Osteoblast (primary cell): ENCODE measurements around the gene SSU72. TPM values are rescaled to one million over a fixed set of nuclear protein-coding genes. Genes with fewer than 3 reads are reported as not detected.

Source experiments
- DNase-seq: peaks from one replicate; pipeline ENCODE4 v3.0.0; 2011; ENCODE audit warnings: low spot score, mixed read lengths; ENCODE audit not compliant: insufficient read length; ENCODE audit errors: missing footprints
- H2AFZ ChIP-seq: 2 replicates; pipeline ENCODE4 v1.6.0; 2011; ENCODE audit warnings: mild to moderate bottlenecking, low read length
- H3K27ac ChIP-seq: 2 replicates; pipeline ENCODE4 v1.5.1; 2011; ENCODE audit warnings: mild to moderate bottlenecking, low read depth, low read length, moderate library complexity
- H3K27me3 ChIP-seq: 2 replicates; pipeline ENCODE4 v1.6.0; 2012; ENCODE audit warnings: mild to moderate bottlenecking, control low read depth, inconsistent platforms, low read length, moderate library complexity; ENCODE audit not compliant: insufficient read depth
- H3K36me3 ChIP-seq: 2 replicates; pipeline ENCODE4 v1.5.1; 2011; ENCODE audit warnings: mild to moderate bottlenecking, low read length, control low read depth, moderate library complexity; ENCODE audit not compliant: insufficient read depth
- H3K4me1 ChIP-seq: 2 replicates; pipeline ENCODE4 v1.5.1; 2011; ENCODE audit warnings: mild to moderate bottlenecking, low read length, control low read depth, moderate library complexity; ENCODE audit not compliant: insufficient read depth
- H3K4me2 ChIP-seq: 2 replicates; pipeline ENCODE4 v1.6.0; 2011; ENCODE audit warnings: mild to moderate bottlenecking, low read length; ENCODE audit not compliant: insufficient read depth
- H3K4me3 ChIP-seq: fragments of 200-600 bp; sonication (generic); 3 replicates; pipeline ENCODE4 v1.5.1; 2012; ENCODE audit warnings: mild to moderate bottlenecking, low read length, inconsistent platforms; ENCODE audit not compliant: insufficient read depth
- H3K79me2 ChIP-seq: 2 replicates; pipeline ENCODE4 v1.6.0; 2012; ENCODE audit warnings: mild to moderate bottlenecking, low read length, control low read depth, inconsistent platforms; ENCODE audit not compliant: insufficient read depth
- H3K9me3 ChIP-seq: 2 replicates; pipeline ENCODE4 v1.5.1; 2011; ENCODE audit warnings: low read depth, low read length, control low read depth
- H4K20me1 ChIP-seq: 2 replicates; pipeline ENCODE4 v1.6.0; 2012; ENCODE audit warnings: mild to moderate bottlenecking, low read length, control low read depth; ENCODE audit not compliant: insufficient read depth
- total RNA-seq: library from RNA; depleted of rRNA; stranded (reverse); fragments of >200 nt; gene quantifications from 2 replicates; pipeline ENCODE4 v1.2.3, GENCODE V29; 2012
- TF ChIP-seq, protein P1 (sequence below): IDR thresholded peaks from 2 replicates; pipeline ENCODE4 v1.5.1; 2011; ENCODE audit warnings: mild to moderate bottlenecking, low read depth, low read length, moderate library complexity; ENCODE audit errors: extremely low read depth

The SSU72 gene
- total RNA-seq, 1 donor: 73.1 TPM

DNA sequence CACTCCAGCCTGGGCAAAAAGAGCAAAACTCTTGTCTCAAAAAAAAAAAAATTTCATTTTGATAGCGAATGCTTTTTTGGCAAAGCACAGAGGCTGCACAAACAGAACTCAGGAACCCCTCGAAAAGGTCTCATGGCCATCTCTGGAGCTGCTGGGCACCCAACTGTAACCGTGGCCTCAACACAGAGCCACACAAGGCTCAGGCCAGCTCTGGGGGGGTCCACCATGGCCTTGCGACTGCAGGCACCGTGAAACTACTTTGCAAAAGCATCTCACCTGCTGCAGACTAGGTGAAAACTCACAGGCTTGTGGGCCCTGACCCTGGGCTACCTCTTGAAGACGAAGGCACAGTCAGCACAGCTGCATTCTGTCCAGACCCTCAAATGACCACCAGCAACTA, 18.2 kb downstream of the SSU72 start:
- peaks cover 49% of the 10 kb centered on the region for H3K79me2 ChIP-seq
- H3K27me3 ChIP-seq: no peaks in the 10 kb centered on the region
- TF ChIP-seq, protein P1, sequence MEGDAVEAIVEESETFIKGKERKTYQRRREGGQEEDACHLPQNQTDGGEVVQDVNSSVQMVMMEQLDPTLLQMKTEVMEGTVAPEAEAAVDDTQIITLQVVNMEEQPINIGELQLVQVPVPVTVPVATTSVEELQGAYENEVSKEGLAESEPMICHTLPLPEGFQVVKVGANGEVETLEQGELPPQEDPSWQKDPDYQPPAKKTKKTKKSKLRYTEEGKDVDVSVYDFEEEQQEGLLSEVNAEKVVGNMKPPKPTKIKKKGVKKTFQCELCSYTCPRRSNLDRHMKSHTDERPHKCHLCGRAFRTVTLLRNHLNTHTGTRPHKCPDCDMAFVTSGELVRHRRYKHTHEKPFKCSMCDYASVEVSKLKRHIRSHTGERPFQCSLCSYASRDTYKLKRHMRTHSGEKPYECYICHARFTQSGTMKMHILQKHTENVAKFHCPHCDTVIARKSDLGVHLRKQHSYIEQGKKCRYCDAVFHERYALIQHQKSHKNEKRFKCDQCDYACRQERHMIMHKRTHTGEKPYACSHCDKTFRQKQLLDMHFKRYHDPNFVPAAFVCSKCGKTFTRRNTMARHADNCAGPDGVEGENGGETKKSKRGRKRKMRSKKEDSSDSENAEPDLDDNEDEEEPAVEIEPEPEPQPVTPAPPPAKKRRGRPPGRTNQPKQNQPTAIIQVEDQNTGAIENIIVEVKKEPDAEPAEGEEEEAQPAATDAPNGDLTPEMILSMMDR: no peak
- peaks cover 13% of the 10 kb centered on the region for H3K36me3 ChIP-seq
- no peak overlapping the region for H2AFZ ChIP-seq
- H3K4me1 ChIP-seq: peaks cover 11% of the 10 kb centered on the region
- DNase-seq: peak; percentile 34
- H3K9me3 ChIP-seq: no peaks in the 10 kb centered on the region
- no peak overlapping the region for H3K4me3 ChIP-seq
- H3K4me2 ChIP-seq: no peak overlapping the region
- peaks cover 42% of the 10 kb centered on the region for H4K20me1 ChIP-seq
- H3K27ac ChIP-seq: no peak overlapping the region

DNA sequence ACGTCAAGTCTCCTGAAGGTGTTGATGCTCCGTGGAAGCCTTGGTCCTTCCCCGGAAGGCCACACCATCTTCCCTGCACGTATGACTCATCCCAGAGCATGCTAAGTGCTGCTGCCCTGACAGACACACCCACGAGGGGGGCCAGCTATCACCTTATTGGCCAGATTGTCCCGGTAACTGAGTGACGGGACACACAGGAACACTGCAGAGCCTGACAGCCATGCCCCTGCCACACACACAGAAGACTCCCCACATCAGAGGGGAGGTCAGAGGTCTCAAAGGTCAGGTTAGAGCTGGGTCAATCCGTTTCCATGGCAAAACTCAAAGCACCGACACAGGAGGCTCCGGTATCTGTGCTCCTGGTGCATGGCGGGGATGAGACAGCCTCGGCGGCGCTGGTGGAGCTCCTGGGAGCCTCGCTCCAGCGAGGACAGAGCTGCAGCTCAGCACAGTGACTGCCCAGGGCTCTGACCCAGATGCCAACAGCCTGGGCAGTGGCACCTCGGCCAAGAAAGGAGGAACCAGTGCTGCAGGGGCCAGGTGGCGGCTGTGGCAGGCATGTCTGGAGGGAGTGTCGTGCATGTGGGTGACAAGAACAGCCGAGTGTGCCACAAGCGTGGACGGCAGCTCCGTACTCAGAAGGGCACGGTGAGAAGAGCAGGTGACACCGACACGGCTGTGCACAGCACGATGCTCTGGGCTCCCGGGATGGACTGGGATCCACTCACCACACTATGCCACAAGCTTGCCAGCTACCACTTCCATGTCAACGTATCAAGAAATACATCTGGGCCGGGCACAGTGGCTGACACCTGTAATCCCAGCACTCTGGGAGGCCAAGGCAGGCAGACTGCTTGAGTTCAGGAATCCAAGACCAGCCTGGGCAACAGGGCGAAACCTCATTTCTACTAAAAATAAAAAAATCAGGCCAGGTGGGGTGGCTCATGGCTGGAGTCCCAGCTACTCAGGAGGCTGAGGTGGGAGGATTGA, 19.4 kb downstream of the SSU72 start:
- H3K4me3 ChIP-seq: peak overlapping the region; percentile 13
- no peaks in the 10 kb centered on the region for H3K27me3 ChIP-seq
- H4K20me1 ChIP-seq: peaks cover 48% of the 10 kb centered on the region
- TF ChIP-seq, protein P1: no peak
- no peaks in the 10 kb centered on the region for H3K9me3 ChIP-seq
- H2AFZ ChIP-seq: no peak overlapping the region
- peaks cover 4% of the 10 kb centered on the region for H3K36me3 ChIP-seq
- peaks cover 11% of the 10 kb centered on the region for H3K4me1 ChIP-seq
- peaks cover 51% of the 10 kb centered on the region for H3K79me2 ChIP-seq
- peak; percentile 96 for DNase-seq
- peak overlapping the region; percentile 24 for H3K27ac ChIP-seq
- H3K4me2 ChIP-seq: peak overlapping the region; percentile 66

DNA sequence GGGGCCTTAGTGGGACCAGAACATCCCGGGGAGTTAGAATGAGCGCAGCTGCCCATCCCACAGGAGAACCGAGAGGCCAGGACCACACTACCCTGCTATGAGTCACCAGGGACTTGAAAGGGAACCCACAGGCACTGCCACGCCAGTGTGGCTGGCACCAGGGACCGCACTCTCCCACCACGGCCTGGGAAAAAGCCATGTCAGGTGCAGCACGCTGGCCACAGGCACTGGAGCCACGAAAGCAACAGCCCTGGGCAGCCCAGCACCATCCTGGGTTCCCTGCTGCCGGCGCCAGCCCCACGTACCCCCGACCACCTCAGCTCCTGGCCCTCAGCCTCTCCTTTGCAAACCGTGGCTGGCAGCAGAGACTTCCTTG, 20.1 kb downstream of the SSU72 start:
- Histone ChIP-seq H4K20me1 (peaks cover 45% of the 10 kb centered on the region), H3K27ac (peak overlapping the region; percentile 24), H3K9me3 (no peaks in the 10 kb centered on the region), H3K36me3 (no peaks in the 10 kb centered on the region), H3K4me1 (peaks cover 11% of the 10 kb centered on the region), H3K79me2 (peaks cover 46% of the 10 kb centered on the region), H3K27me3 (no peaks in the 10 kb centered on the region), H3K4me3 (peak overlapping the region; percentile 13), H2AFZ (no peak overlapping the region), H3K4me2 (peak overlapping the region; percentile 66)
- peak; percentile 95 for DNase-seq
- TF ChIP-seq, protein P1: no peak

DNA sequence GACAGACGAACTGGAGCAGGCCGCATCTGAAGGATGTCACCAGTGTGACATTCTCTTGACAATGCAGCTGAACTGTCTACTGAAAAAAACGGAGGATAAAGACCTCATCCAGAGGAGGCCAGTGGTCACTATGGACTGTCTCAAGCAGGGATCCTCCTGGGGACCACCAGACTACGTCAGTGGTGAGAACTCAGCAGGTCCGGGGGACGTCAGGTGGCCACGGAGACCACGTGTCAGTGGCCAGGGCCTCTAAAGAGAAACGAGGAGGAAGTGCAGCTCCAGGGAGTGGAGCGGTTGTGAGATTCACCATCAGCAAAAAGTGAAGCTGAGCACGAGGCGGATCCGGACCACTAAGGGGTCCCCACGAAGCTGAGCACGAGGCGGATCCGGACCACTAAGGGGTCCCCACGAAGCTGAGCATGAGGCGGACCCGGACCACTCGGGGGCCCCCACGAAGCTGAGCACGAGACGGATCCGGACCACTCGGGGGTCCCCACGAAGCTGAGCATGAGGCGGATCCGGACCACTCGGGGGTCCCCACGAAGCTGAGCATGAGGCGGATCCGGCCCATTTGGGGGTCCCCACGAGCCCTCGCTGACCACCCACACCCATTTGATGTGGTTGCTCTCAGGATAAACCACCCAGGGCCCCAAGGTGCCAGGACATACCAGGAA, 20.7 kb downstream of the SSU72 start:
- peak; percentile 65 for DNase-seq

More for the DNA sequence above, 20.7 kb downstream of the SSU72 start:
- TF ChIP-seq, protein P1: no peak
- Histone ChIP-seq H3K27ac (peak overlapping the region; percentile 24), H3K4me2 (peak overlapping the region; percentile 66), H3K27me3 (no peaks in the 10 kb centered on the region), H3K36me3 (no peaks in the 10 kb centered on the region), H2AFZ (no peak overlapping the region), H3K79me2 (peaks cover 40% of the 10 kb centered on the region), H3K4me1 (peaks cover 11% of the 10 kb centered on the region), H3K9me3 (no peaks in the 10 kb centered on the region), H4K20me1 (peaks cover 42% of the 10 kb centered on the region), H3K4me3 (no peak overlapping the region)
